HCT116 (cell line): Measurements from ENCODE around the gene BCKDK.

Experiments
- POLR2A ChIP-seq: IDR thresholded peaks from 2 replicates; pipeline ENCODE4 v1.7.0; 2011; ENCODE audit warnings: borderline replicate concordance; ENCODE audit not compliant: insufficient read depth, insufficient read length; ENCODE audit errors: extremely low read depth
- SP1 ChIP-seq: IDR thresholded peaks from 2 replicates; pipeline ENCODE4 v1.6.1; 2012; ENCODE audit warnings: low read depth
- TF ChIP-seq, protein P1 (sequence below), 3 experiments: fragments of 200-600 bp in 1 of 3; sonication (generic) in 1 of 3; IDR thresholded peaks in 2 of 3; conservative IDR thresholded peaks in 1 of 3; 2 replicates each; pipeline ENCODE4 v1.5.1; 2012 to 2017; ENCODE audit warnings: low read depth in 2 of 3, low read length in 2 of 3, antibody characterized with exemption in 1 of 3, borderline replicate concordance in 1 of 3, control low read depth in 1 of 3, mild to moderate bottlenecking in 1 of 3, mixed read lengths in 1 of 3, mixed run types in 1 of 3, moderate library complexity in 1 of 3; ENCODE audit not compliant: insufficient read depth in 1 of 3

DNA sequence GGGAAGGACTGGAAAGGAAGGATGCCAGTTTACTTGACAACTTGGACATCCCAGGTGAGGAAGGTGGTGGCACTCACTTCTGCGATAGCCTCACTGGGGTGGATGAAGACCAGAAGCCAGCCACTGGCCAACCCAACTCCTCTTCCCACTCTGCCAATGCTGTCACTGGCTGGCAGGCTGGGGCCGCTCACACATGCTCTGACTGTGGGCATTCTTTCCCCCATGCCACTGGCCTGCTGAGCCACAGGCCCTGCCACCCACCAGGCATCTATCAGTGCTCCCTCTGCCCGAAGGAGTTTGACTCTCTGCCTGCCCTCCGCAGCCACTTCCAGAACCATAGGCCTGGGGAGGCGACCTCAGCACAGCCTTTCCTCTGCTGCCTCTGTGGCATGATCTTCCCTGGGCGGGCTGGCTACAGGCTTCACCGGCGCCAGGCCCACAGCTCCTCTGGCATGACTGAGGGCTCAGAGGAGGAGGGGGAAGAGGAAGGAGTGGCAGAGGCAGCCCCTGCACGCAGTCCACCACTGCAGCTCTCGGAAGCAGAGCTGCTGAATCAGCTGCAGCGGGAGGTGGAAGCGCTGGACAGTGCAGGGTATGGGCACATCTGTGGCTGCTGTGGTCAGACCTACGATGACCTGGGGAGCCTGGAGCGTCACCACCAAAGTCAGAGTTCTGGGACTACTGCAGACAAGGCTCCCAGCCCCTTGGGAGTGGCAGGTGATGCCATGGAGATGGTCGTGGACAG, 29.4 kb upstream of the BCKDK start:
- TF ChIP-seq, protein P1, sequence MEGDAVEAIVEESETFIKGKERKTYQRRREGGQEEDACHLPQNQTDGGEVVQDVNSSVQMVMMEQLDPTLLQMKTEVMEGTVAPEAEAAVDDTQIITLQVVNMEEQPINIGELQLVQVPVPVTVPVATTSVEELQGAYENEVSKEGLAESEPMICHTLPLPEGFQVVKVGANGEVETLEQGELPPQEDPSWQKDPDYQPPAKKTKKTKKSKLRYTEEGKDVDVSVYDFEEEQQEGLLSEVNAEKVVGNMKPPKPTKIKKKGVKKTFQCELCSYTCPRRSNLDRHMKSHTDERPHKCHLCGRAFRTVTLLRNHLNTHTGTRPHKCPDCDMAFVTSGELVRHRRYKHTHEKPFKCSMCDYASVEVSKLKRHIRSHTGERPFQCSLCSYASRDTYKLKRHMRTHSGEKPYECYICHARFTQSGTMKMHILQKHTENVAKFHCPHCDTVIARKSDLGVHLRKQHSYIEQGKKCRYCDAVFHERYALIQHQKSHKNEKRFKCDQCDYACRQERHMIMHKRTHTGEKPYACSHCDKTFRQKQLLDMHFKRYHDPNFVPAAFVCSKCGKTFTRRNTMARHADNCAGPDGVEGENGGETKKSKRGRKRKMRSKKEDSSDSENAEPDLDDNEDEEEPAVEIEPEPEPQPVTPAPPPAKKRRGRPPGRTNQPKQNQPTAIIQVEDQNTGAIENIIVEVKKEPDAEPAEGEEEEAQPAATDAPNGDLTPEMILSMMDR (IDR thresholded peaks at IDR 0.05 in 2 of 3, conservative IDR thresholded peaks at IDR 0.05 in 1 of 3; ENCODE audit: borderline replicate concordance in 1 of 3, insufficient read depth in 1 of 3, low read depth in 2 of 3, low read length in 2 of 3): no peak
- TF ChIP-seq POLR2A (no peak), SP1 (no peak)
